H1 (cell line): ENCODE results near the gene KLRF1. TPM values are rescaled to one million over a fixed set of nuclear protein-coding genes. Genes with fewer than 3 reads are reported as not detected.
A peak's percentile ranks its signal among the peaks of the same experiment; 100 is the strongest.

ENCODE experiments used
- CTCF ChIA-PET: fragments of 300-600 bp; sonication (Branson Sonifier 250); formaldehyde crosslinking; loops from one replicate; lab custom pipeline; 2021; ENCODE audit not compliant: partially characterized antibody; lab: Charles Lee
- POLR2A ChIA-PET: fragments of 300-600 bp; sonication (Branson Sonifier 250); formaldehyde crosslinking; loops from one replicate; lab custom pipeline; 2021; ENCODE audit warnings: inconsistent platforms; ENCODE audit not compliant: partially characterized antibody; lab: Charles Lee
- DNase-seq, 2 experiments: peaks; one replicate each; pipeline versions ENCODE4 v3.0.0 to v3.0.0-alpha.2; 2010 to 2022; ENCODE audit warnings: low spot score in 2 of 2, low read depth in 1 of 2, mixed read lengths in 1 of 2
- FAIRE-seq: peaks from 2 replicates; lab custom pipeline; 2011; peaks lifted over from hg19 to GRCh38; lab: Jason Lieb, UNC
- H2AFZ ChIP-seq: 2 replicates; pipeline ENCODE4 v1.8.1; 2012; ENCODE audit warnings: low read length, inconsistent platforms
- H2AK5ac ChIP-seq: 2 replicates; pipeline ENCODE4 v1.6.1; 2013; ENCODE audit warnings: low read depth, low read length
- H2BK120ac ChIP-seq: replicated peaks from 2 replicates; pipeline ENCODE3; 2013; ENCODE audit warnings: low read depth, low read length, inconsistent platforms
- H2BK12ac ChIP-seq: 2 replicates; pipeline ENCODE4 v1.6.1; 2013; ENCODE audit warnings: low read depth, low read length
- H2BK15ac ChIP-seq: 2 replicates; pipeline ENCODE4 v1.6.1; 2013; ENCODE audit warnings: low read length
- H2BK20ac ChIP-seq: 2 replicates; pipeline ENCODE4 v1.6.1; 2013; ENCODE audit warnings: low read length
- H2BK5ac ChIP-seq: 2 replicates; pipeline ENCODE4 v1.6.1; 2013; ENCODE audit warnings: low read depth, low read length
- H3K14ac ChIP-seq: 2 replicates; pipeline ENCODE4 v1.6.1; 2013; ENCODE audit warnings: inconsistent platforms; ENCODE audit not compliant: insufficient read length
- H3K18ac ChIP-seq: 2 replicates; pipeline ENCODE4 v1.6.1; 2013; ENCODE audit warnings: low read length; ENCODE audit errors: extremely low read depth
- H3K23ac ChIP-seq: 2 replicates; pipeline ENCODE4 v1.6.1; 2013; ENCODE audit warnings: inconsistent platforms; ENCODE audit not compliant: insufficient read length
- H3K23me2 ChIP-seq: 2 replicates; pipeline ENCODE4 v1.6.1; 2013; ENCODE audit warnings: low read depth, low read length
- H3K27ac ChIP-seq: 2 replicates; pipeline ENCODE4 v1.6.1; 2011; ENCODE audit warnings: low read depth, low read length, inconsistent platforms
- H3K27me3 ChIP-seq, 4 experiments: replicated peaks in 1 of 4; 1 replicate in 1 of 4; 2 replicates in 3 of 4; pipeline versions ENCODE4 v1.6.1 to v1.8.1; 2011 to 2013; ENCODE audit warnings: low read length in 3 of 4, mild to moderate bottlenecking in 3 of 4, inconsistent platforms in 2 of 4, mixed read lengths in 2 of 4, moderate library complexity in 1 of 4; ENCODE audit not compliant: control insufficient read depth in 3 of 4, insufficient read depth in 3 of 4; ENCODE audit errors: extremely low read depth in 1 of 4
- H3K36me3 ChIP-seq, 4 experiments: 2 replicates each; pipeline versions ENCODE4 v1.6.1 to v1.8.1; 2011 to 2013; ENCODE audit warnings: mild to moderate bottlenecking in 4 of 4, low read length in 3 of 4, moderate library complexity in 2 of 4, control low read depth in 1 of 4, inconsistent platforms in 1 of 4; ENCODE audit not compliant: insufficient read depth in 4 of 4, control insufficient read depth in 2 of 4
- H3K4ac ChIP-seq: replicated peaks from 2 replicates; pipeline ENCODE3; 2013; ENCODE audit warnings: low read length, low read depth, mixed read lengths, inconsistent platforms; ENCODE audit not compliant: insufficient read length
- H3K4me1 ChIP-seq, 4 experiments: replicated peaks in 1 of 4; 1 replicate in 1 of 4; 2 replicates in 3 of 4; pipeline versions ENCODE4 v1.6.1 to v1.8.1; 2011 to 2013; ENCODE audit warnings: low read length in 3 of 4, inconsistent platforms in 2 of 4, mixed read lengths in 1 of 4; ENCODE audit not compliant: insufficient read depth in 4 of 4, control insufficient read depth in 3 of 4
- H3K4me2 ChIP-seq, 2 experiments: 2 replicates each; pipeline versions ENCODE4 v1.6.1 to v1.8.1; 2011 to 2013; ENCODE audit warnings: low read depth in 2 of 2, low read length in 2 of 2, control low read depth in 1 of 2, inconsistent platforms in 1 of 2, mild to moderate bottlenecking in 1 of 2; ENCODE audit not compliant: insufficient read depth in 1 of 2
- H3K4me3 ChIP-seq, 4 experiments: fragments of 200-600, 300-600 bp in 1 of 4; sonication (generic), shearing (Covaris generic), sonication (Bioruptor Twin) in 1 of 4; 2 replicates each; pipeline versions ENCODE4 v1.5.1 to v1.8.1; 2011 to 2016; ENCODE audit warnings: low read length in 4 of 4, low read depth in 3 of 4, control low read depth in 2 of 4, inconsistent platforms in 2 of 4, mild to moderate bottlenecking in 2 of 4, mixed read lengths in 1 of 4, moderate library complexity in 1 of 4; ENCODE audit not compliant: insufficient read depth in 2 of 4; ENCODE audit errors: extremely low read depth in 1 of 4
- H3K56ac ChIP-seq: replicated peaks from 2 replicates; pipeline ENCODE3; 2013; ENCODE audit warnings: low read depth, mild to moderate bottlenecking, mixed read lengths, low read length, inconsistent platforms; ENCODE audit not compliant: insufficient read length
- H3K79me1 ChIP-seq: 2 replicates; pipeline ENCODE4 v1.6.1; 2013; ENCODE audit warnings: low read depth, low read length, control low read depth
- H3K79me2 ChIP-seq, 2 experiments: 2 replicates each; pipeline versions ENCODE4 v1.6.1 to v1.8.1; 2012 to 2013; ENCODE audit warnings: low read length in 2 of 2, mild to moderate bottlenecking in 2 of 2, inconsistent platforms in 1 of 2; ENCODE audit not compliant: insufficient read depth in 2 of 2, control insufficient read depth in 1 of 2
- H3K9ac ChIP-seq, 4 experiments: replicated peaks in 1 of 4; 1 replicate in 1 of 4; 2 replicates in 3 of 4; pipeline versions ENCODE4 v1.6.1 to v1.8.1; 2011 to 2013; ENCODE audit warnings: low read depth in 3 of 4, low read length in 3 of 4, control low read depth in 2 of 4, mild to moderate bottlenecking in 2 of 4, moderate library complexity in 2 of 4, inconsistent platforms in 1 of 4; ENCODE audit errors: extremely low read depth in 1 of 4
- H3K9me3 ChIP-seq, 2 experiments: 2 replicates each; pipeline versions ENCODE4 v1.6.1 to v1.8.1; 2012 to 2013; ENCODE audit warnings: mild to moderate bottlenecking in 2 of 2, moderate library complexity in 2 of 2, control low read depth in 1 of 2, inconsistent platforms in 1 of 2, low read depth in 1 of 2, low read length in 1 of 2, mixed read lengths in 1 of 2; ENCODE audit not compliant: insufficient read depth in 2 of 2
- H4K20me1 ChIP-seq, 2 experiments: replicated peaks in 1 of 2; 2 replicates each; pipeline versions ENCODE3 to v1.8.1; 2011 to 2013; ENCODE audit warnings: inconsistent platforms in 2 of 2, low read length in 2 of 2, mild to moderate bottlenecking in 1 of 2; ENCODE audit not compliant: insufficient read depth in 2 of 2, control insufficient read depth in 1 of 2
- H4K5ac ChIP-seq: 2 replicates; pipeline ENCODE4 v1.6.1; 2013; ENCODE audit warnings: low read length, low read depth, mixed read lengths, inconsistent platforms; ENCODE audit not compliant: insufficient read length
- H4K8ac ChIP-seq: 2 replicates; pipeline ENCODE4 v1.8.0; 2013; ENCODE audit warnings: mild to moderate bottlenecking, moderate library complexity, low read length, inconsistent platforms; ENCODE audit not compliant: insufficient read depth; ENCODE audit errors: extremely low read depth
- H4K91ac ChIP-seq: replicated peaks from 2 replicates; pipeline ENCODE3; 2013; ENCODE audit warnings: low read length, mixed read lengths, inconsistent platforms; ENCODE audit not compliant: insufficient read length
- BACH1 ChIP-seq: IDR thresholded peaks from 2 replicates; pipeline ENCODE4 v1.6.1; 2012; ENCODE audit warnings: low read length, improper control_type of control experiment
- GTF2F1 ChIP-seq: IDR thresholded peaks from 2 replicates; pipeline ENCODE4 v1.6.1; 2012; ENCODE audit warnings: low read depth, low read length, improper control_type of control experiment, borderline replicate concordance
- HDAC2 ChIP-seq, 2 experiments: fragments of 300-600 bp in 1 of 2; sonication (generic) in 1 of 2; IDR thresholded peaks; 2 replicates each; pipeline ENCODE4 v1.6.1; 2011 to 2012; ENCODE audit warnings: low read depth in 2 of 2, low read length in 2 of 2, mild to moderate bottlenecking in 2 of 2, moderate library complexity in 2 of 2, borderline replicate concordance in 1 of 2, inconsistent platforms in 1 of 2
- NRF1 ChIP-seq: IDR thresholded peaks from 2 replicates; pipeline ENCODE4 v1.6.1; 2011; ENCODE audit warnings: mild to moderate bottlenecking, low read depth, low read length, improper control_type of control experiment
- POLR2A ChIP-seq, 2 experiments: IDR thresholded peaks; 1 replicate in 1 of 2; 2 replicates in 1 of 2; pipeline ENCODE4 v1.6.1; 2011; ENCODE audit warnings: low read depth in 2 of 2, low read length in 2 of 2, mild to moderate bottlenecking in 2 of 2; ENCODE audit errors: control extremely low read depth in 1 of 2
- RAD21 ChIP-seq, 2 experiments: IDR thresholded peaks in 1 of 2; conservative IDR thresholded peaks in 1 of 2; 2 replicates each; pipeline ENCODE4 v1.6.1; 2011; ENCODE audit warnings: low read depth in 2 of 2, low read length in 2 of 2, improper control_type of control experiment in 1 of 2, inconsistent platforms in 1 of 2, mild to moderate bottlenecking in 1 of 2, moderate library complexity in 1 of 2
- RBBP5 ChIP-seq: IDR thresholded peaks from 2 replicates; pipeline ENCODE4 v1.7.1; 2012; ENCODE audit warnings: low read depth, mild to moderate bottlenecking, inconsistent platforms, low read length, moderate library complexity, borderline replicate concordance
- RFX5 ChIP-seq: IDR thresholded peaks from 2 replicates; pipeline ENCODE4 v1.6.1; 2011; ENCODE audit warnings: low read depth, low read length, improper control_type of control experiment, borderline replicate concordance
- SRF ChIP-seq: IDR thresholded peaks from 2 replicates; pipeline ENCODE4 v1.6.1; 2011; ENCODE audit warnings: mild to moderate bottlenecking, low read depth, low read length, moderate library complexity
- WGBS, 2 experiments: shearing (Covaris generic) in 1 of 2; methylation state at CpG; one replicate each; pipeline versions ENCODE4 v1.1.6 to v1.1.7; 2013 to 2015; ENCODE audit warnings: low lambda C conversion rate in 2 of 2, mixed read lengths in 2 of 2, inconsistent platforms in 1 of 2, low coverage in 1 of 2, missing lambda C conversion rate in 1 of 2; ENCODE audit not compliant: insufficient replicate concordance in 2 of 2, insufficient coverage in 1 of 2, insufficient read length in 1 of 2; ENCODE audit errors: extremely low coverage in 1 of 2, missing lambda C conversion rate in 1 of 2; 5-methylcytosine and 5-hydroxymethylcytosine counted together
- polyA plus RNA-seq, 7 experiments: library from polyadenylated mRNA; depleted of rRNA in 3 of 7; stranded (reverse) in 5 of 7; unstranded in 2 of 7; fragments of >200 nt in 5 of 7; fragments of 200-250 nt in 2 of 7; gene quantifications; 1 replicate in 5 of 7; 2 replicates in 1 of 7; 4 replicates in 1 of 7; pipeline versions ENCODE4 v1.2.1 to v1.2.3, GENCODE V29; 2011 to 2013; ENCODE audit warnings: missing spikeins in 2 of 7, mixed read lengths in 2 of 7
- total RNA-seq: library from RNA; stranded (reverse); fragmentation: NEBNext Ultra II Directional; extraction: Animal tissue kit (Norgen Biotek cat#: 25700); gene quantifications from 2 replicates; pipeline ENCODE4 v1.2.1, GENCODE V29; 2021

The KLRF1 gene
- total and polyA plus RNA-seq, 2 of the 8 experiments (the other 6 are each of a cell fraction or from before 2014, with no cell fraction given) = not detected

DNA sequence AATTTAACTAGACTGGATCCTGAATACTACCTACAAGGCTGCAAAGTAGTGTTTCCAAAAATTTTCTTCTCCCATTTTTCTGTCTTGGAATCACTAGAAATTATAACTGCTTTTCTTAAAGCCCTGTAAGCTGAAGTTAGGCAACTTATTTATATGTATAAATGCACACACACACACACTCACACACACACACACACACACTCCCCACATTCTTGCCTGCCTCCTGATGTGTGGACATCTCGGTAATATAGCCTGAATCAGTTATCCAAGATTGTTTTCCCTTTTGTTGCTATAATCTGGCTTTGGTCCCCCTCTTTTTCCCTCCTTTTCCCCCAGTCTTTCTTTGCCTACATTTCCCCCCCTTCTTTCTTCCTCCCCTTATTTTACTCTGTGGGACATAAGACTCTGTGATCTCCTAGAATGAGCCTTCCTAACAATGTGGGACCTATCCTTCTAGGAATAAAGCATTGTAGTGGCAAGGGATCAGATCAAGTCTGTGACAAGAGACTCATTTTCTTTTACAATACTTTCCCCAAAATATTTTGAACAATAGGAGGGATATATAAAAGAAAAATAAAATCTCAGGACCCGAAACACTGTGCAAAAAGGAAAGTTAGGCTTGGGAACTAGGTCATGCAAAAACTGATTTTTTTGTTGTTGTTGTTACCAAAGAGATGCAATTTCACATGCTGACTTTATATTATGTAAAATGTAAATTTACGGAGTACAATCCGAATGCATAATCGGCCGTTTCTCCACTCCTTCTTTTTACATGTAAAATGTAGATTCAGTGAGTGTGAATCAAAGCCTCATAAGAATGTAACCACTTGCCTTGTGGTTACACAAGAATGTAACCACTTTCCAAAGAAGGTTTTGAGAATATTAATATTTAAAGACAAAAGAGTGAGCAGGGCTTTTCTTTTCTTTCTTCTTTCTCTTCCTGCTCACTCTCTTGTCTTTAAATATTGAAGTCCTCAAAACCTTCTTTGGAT lies 40.3 kb upstream of the KLRF1 start:
- H2BK120ac ChIP-seq = peak overlapping the region; percentile 11
- no peaks in the 10 kb centered on the region for H3K79me2 ChIP-seq
- no peak overlapping the region; the same call in 1 of the 2 replicates for H3K18ac ChIP-seq
- no peak overlapping the region for H2AFZ ChIP-seq
- no peak overlapping the region for H2AK5ac ChIP-seq
- no peak overlapping the region for H4K8ac ChIP-seq
- TF ChIP-seq POLR2A (IDR thresholded peaks at IDR 0.05; ENCODE audit: control extremely low read depth in 1 of 2, low read depth in 2 of 2, low read length in 2 of 2) (no peak), RFX5 (no peak), NRF1 (no peak), RAD21 (IDR thresholded peaks at IDR 0.05 in 1 of 2, conservative IDR thresholded peaks at IDR 0.05 in 1 of 2; ENCODE audit: low read depth in 2 of 2, low read length in 2 of 2) (no peak), GTF2F1 (no peak), BACH1 (no peak), HDAC2 (IDR thresholded peaks at IDR 0.05; ENCODE audit: borderline replicate concordance in 1 of 2, low read depth in 2 of 2, low read length in 2 of 2) (no peak), RBBP5 (no peak), SRF (no peak)
- TF ChIP-seq, all 59 proteins: peak for 0
- Histone ChIP-seq H3K36me3 (no peaks in the 10 kb centered on the region), H3K14ac (no peak overlapping the region), H3K23ac (no peak overlapping the region), H3K4ac (no peak overlapping the region), H3K4me2 (peak overlapping the region in 1 of 2 experiments; percentile 0; a peak in 1 of 4 replicates), H2BK15ac (no peak overlapping the region), H3K4me1 (peaks cover 0 to 13% (median 2%) of the 10 kb centered on the region in 4 experiments; a peak in 3 of 7 replicates), H3K27me3 (no peaks in the 10 kb centered on the region), H2BK20ac (no peak overlapping the region), H3K56ac (no peak overlapping the region), H4K91ac (no peak overlapping the region), H3K4me3 (peak overlapping the region in 1 of 4 experiments; percentile 12; a peak in 1 of 8 replicates), H2BK5ac (0 out of 2 replicates have a peak overlapping the region, but pooled peaks have one; percentile 17), H3K79me1 (no peaks in the 10 kb centered on the region), H3K23me2 (no peaks in the 10 kb centered on the region), H4K5ac (no peak overlapping the region), H4K20me1 (no peaks in the 10 kb centered on the region), H3K27ac (no peak overlapping the region; the same call in 1 of the 2 replicates), H2BK12ac (no peak overlapping the region), H3K9me3 (peaks cover 0 to 11% of the 10 kb centered on the region in 2 experiments; a peak in 2 of 4 replicates), H3K9ac (no peak overlapping the region)
- FAIRE-seq (no peak), DNase-seq (no peak)
- 41% methylated on average over 6 of the region's 6 CpGs; no CpG with 5 or more reads in 1 of the 2 experiments for WGBS, 2 experiments
- CTCF ChIA-PET = interaction anchor here (1.0 kb wide), 1 partner anchor 37 kb away, joined by 3 read pairs; no protein-coding TSS in a partner anchor
- POLR2A ChIA-PET = no interaction called here
